Astrocyte of the cerebellum (primary cell): ENCODE measurements around the gene BBS9.

Experiments
- DNase-seq: peaks from one replicate; pipeline ENCODE4 v3.0.0-alpha.2; 2011; ENCODE audit warnings: low read depth
- H3K4me3 ChIP-seq: 2 replicates; pipeline ENCODE4 v1.5.1; 2011; ENCODE audit warnings: mild to moderate bottlenecking, low read depth, low read length, moderate library complexity
- in situ Hi-C: cut with HindIII; loops from 2 replicates; pipeline ENCODE4 v1.10.0; 2017; ENCODE audit warnings: low sequenced_read_pairs
- TF ChIP-seq, protein P1 (sequence below): IDR thresholded peaks from 2 replicates; pipeline ENCODE4 v1.5.1; 2012; ENCODE audit warnings: low read length, low read depth, moderate library complexity, mild to moderate bottlenecking; ENCODE audit errors: missing control alignments

Gene BBS9

DNA sequence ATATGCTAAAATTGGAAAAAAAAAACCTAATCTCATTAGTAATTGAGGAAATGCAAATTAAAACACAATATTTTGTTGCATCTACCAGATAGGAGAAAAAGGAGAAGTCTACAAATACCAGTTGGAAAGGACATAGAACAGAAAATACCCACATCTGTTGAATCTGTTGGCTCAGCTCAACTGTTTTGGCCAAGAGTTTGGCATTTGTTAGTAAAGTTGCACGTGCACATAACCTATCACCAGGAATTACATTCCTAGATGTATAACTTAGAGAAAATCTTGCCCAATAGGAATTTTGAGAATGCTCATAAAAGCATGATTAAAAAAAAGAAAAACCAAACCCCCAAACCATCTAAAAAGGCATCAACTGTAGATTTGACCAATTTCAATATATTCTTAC lies 493.9 kb downstream of the BBS9 start:
- in situ Hi-C loops = no loop called here
- no peak for DNase-seq
- TF ChIP-seq, protein P1, sequence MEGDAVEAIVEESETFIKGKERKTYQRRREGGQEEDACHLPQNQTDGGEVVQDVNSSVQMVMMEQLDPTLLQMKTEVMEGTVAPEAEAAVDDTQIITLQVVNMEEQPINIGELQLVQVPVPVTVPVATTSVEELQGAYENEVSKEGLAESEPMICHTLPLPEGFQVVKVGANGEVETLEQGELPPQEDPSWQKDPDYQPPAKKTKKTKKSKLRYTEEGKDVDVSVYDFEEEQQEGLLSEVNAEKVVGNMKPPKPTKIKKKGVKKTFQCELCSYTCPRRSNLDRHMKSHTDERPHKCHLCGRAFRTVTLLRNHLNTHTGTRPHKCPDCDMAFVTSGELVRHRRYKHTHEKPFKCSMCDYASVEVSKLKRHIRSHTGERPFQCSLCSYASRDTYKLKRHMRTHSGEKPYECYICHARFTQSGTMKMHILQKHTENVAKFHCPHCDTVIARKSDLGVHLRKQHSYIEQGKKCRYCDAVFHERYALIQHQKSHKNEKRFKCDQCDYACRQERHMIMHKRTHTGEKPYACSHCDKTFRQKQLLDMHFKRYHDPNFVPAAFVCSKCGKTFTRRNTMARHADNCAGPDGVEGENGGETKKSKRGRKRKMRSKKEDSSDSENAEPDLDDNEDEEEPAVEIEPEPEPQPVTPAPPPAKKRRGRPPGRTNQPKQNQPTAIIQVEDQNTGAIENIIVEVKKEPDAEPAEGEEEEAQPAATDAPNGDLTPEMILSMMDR = no peak
- H3K4me3 ChIP-seq = no peak overlapping the region

DNA sequence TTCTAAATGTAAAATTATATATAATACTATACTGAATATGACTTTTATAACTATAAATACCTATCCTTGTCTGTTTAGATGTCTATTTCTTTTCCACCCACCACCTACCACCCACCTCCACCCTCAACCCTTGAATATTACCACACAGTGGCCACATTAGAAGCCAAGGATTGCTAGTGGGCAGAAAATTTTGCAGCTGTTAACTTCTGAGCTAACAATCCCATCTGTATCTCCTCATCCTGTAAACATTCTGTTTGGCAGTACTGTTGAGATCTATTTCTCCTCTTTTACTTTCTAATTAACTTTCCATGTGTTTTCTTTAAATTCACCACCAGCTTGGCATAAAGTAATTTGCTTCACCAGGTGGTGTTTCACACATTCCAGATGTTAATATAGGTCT lies 494.9 kb downstream of the BBS9 start:
- DNase-seq = no peak
- no peak overlapping the region for H3K4me3 ChIP-seq
- in situ Hi-C loops = no loop called here
- TF ChIP-seq, protein P1 = no peak

DNA sequence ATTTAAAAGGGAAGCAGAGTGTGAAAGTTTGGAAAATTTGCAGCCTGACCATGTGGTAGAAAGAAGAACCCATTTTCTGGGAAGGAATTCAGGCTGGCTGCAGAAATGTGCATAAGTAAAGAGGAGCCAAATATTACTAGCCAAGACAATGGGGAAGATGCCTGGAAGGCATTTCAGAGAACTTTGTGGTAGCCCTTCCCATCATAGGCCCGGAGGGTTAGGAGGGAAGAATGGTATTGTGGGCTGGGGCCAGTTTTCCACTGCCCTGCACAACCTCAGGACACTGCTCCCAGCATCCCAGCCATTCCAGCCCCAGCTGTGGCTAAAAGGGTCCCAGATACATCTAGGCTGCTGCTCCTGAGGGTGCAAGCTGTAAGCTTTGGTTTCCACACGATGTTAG lies 497.5 kb downstream of the BBS9 start:
- in situ Hi-C loops = no loop called here
- TF ChIP-seq, protein P1 = no peak
- DNase-seq = no peak
- no peak overlapping the region for H3K4me3 ChIP-seq

- in situ Hi-C loops = no loop called here
- DNase-seq = no peak
- TF ChIP-seq, protein P1 = no peak
- H3K4me3 ChIP-seq = no peak overlapping the region
These were observed 498.4 kb downstream of the BBS9 start for GRCh38 chr7:33627741-33628140.

- H3K4me3 ChIP-seq = no peak overlapping the region
- in situ Hi-C loops = no loop called here
- no peak for DNase-seq
- TF ChIP-seq, protein P1 = no peak
These were observed 499.5 kb downstream of the BBS9 start for GRCh38 chr7:33628894-33629293.

DNA sequence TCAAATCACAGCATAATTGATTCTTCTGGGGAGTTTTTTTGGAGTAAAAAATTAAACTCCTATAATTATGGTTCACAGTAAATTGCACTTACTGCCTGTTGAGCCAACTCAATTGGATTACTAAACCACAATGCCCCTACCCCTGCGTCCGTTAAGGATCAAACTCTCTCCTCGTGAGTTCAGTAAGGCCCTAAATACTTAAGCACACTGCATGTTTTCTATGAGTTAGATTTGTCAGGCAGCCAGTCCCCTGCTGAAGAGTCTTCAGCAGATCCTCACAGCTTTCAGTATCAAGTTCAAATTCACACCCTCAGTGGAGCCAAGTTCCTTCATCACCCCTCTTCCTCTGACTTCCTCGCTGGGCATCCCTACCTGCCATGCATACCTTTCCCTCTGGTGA lies 501.0 kb downstream of the BBS9 start:
- no peak for DNase-seq
- in situ Hi-C loops = no loop called here
- TF ChIP-seq, protein P1 = no peak

DNA sequence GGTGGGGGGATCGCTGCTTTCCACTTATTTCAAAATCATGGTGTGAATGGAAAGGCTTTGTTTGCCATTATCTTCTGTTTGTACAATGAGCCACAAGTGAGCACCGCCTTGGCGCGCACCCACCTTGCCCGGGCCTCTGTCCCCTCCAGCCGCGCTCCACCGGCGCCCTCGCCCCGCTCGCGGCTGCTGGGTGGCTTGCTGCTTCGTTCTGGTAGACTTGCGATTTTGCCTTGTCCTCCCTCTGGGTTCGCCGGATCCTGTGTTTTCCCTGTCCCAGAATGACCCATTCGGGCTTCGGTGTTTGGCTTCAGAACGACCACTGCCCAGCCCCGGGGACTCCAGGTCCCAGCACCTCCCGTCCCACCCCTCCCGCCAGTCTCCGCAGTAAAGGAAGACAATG lies 503.0 kb downstream of the BBS9 start:
- in situ Hi-C loops = no loop called here
- no peak for DNase-seq
- TF ChIP-seq, protein P1 = no peak
- H3K4me3 ChIP-seq = no peak overlapping the region

More for the DNA sequence above, 501.0 kb downstream of the BBS9 start:
- H3K4me3 ChIP-seq = no peak overlapping the region
